Ovary (tissue), 9 donors: ENCODE data around the gene GRAMD4. TPM values are rescaled to one million over a fixed set of nuclear protein-coding genes. Genes with fewer than 3 reads are reported as not detected.

Experiments used
- DNase-seq, 5 donors: peaks; one replicate each; pipeline ENCODE4 v3.0.0-alpha.2; 2019 to 2020
- H3K27ac ChIP-seq, 2 donors: fragments of 200-600 bp; one replicate each; pipeline versions ENCODE4 v1.5.1 to v1.8.0; 2019 to 2022
- H3K27me3 ChIP-seq: fragments of 200-600 bp; one replicate; pipeline ENCODE4 v1.8.0; 2022
- H3K36me3 ChIP-seq: fragments of 200-600 bp; sonication (generic); one replicate; pipeline ENCODE4 v1.5.1; 2019
- H3K4me1 ChIP-seq: one replicate; pipeline ENCODE4 v1.8.1; 2013; ENCODE audit warnings: mild to moderate bottlenecking, moderate library complexity; ENCODE audit not compliant: insufficient read depth
- H3K4me3 ChIP-seq: fragments of 200-600 bp; sonication (generic); one replicate; pipeline ENCODE4 v1.5.1; 2017
- H3K9me3 ChIP-seq, 2 donors: fragments of 200-600 bp in 1 of 2; sonication (generic) in 1 of 2; one replicate each; pipeline versions ENCODE4 v1.5.1 to v1.8.1; 2013 to 2019; ENCODE audit warnings: mild to moderate bottlenecking in 1 of 2, moderate library complexity in 1 of 2
- CTCF ChIP-seq, 3 donors: fragments of 450-650 bp in 2 of 3; fragments of 200-600 bp in 1 of 3; IDR thresholded peaks; one replicate each; pipeline versions ENCODE4 v1.5.1 to v1.8.0; 2016 to 2022; ENCODE audit warnings: antibody characterized with exemption in 3 of 3, mild to moderate bottlenecking in 1 of 3
- EP300 ChIP-seq: sonication (generic); formaldehyde crosslinking; IDR thresholded peaks from one replicate; pipeline ENCODE4 v1.6.1; 2017; ENCODE audit warnings: antibody characterized with exemption
- POLR2A ChIP-seq: fragments of 450-650 bp; IDR thresholded peaks from one replicate; pipeline ENCODE4 v1.6.1; 2017; ENCODE audit warnings: antibody characterized with exemption, mild to moderate bottlenecking, moderate library complexity
- WGBS, 3 donors: extraction: QIAGEN DNeasy Blood & Tissue Kit in 1 of 3; methylation state at CpG; one replicate each; pipeline versions ENCODE4 v1.1.5 to v1.1.7; 2013 to 2017; 5-methylcytosine and 5-hydroxymethylcytosine counted together
- intact Hi-C, 4 donors: fragments of 100-400 bp; cut with DNase I; formaldehyde crosslinking; loops; one replicate each; pipeline versions ENCODE4 v1.11.0 to v1.15.1; 2022 to 2023
- polyA plus RNA-seq, 2 donors: library from polyadenylated mRNA; stranded (reverse); fragments of 200-250 nt in 1 of 2; fragments of 350-450 nt in 1 of 2; fragmentation: Illumina TruSeq in 1 of 2; extraction: RNeasy Lipid Tissue Mini Kit (QIAGEN cat#74804) in 1 of 2; gene quantifications; one replicate each; pipeline ENCODE4 v1.2.3, GENCODE V29; 2013 to 2014
- total RNA-seq, 7 donors: library from RNA; depleted of rRNA in 2 of 7; stranded (reverse); fragments of >200 nt in 2 of 7; fragmentation: NEBNext Ultra II Directional in 3 of 7; extraction: Animal tissue kit (Norgen Biotek cat#: 25700) in 3 of 7; gene quantifications; one replicate each; pipeline versions ENCODE4 v1.1.0 to v1.2.4, GENCODE V29; 2016 to 2023
- donor health status: DM: no; HTN: no; CAD: no; lungs with moderate emphysema.
- donor health status: DM: no; HTN: no; CAD: no.
- donor health status: Bipolar disorder and iron deficiency.
- donor health status: DM: yes; HTN: yes; CAD: no.
- donor health status: DM: no; HTN: no; CAD: no.
- donor health status: DM: yes; HTN: yes; CAD: no.

Gene GRAMD4
- total and polyA plus RNA-seq, 9 donors: 6.2 to 40.4 (median 27.8) TPM

GRCh38 chr22:46582281-46582933, 37.8 kb upstream of the GRAMD4 start:
- DNase-seq: no peak
- 90 to 91% (median 90%) methylated on average over 14 of the region's 14 CpGs for WGBS, 3 donors
- intact Hi-C loops: no loop called here
- TF ChIP-seq CTCF (IDR thresholded peaks at IDR 0.05) (no peak), POLR2A (no peak), EP300 (no peak)
- Histone ChIP-seq H3K4me1 (peaks cover 9% of the 10 kb centered on the region), H3K36me3 (no peaks in the 10 kb centered on the region), H3K27ac (no peak overlapping the region), H3K9me3 (no peaks in the 10 kb centered on the region), H3K27me3 (no peaks in the 10 kb centered on the region), H3K4me3 (no peak overlapping the region)

- Histone ChIP-seq H3K4me3 (no peak overlapping the region), H3K27ac (no peak overlapping the region), H3K36me3 (no peaks in the 10 kb centered on the region), H3K4me1 (peaks cover 2% of the 10 kb centered on the region), H3K27me3 (no peaks in the 10 kb centered on the region), H3K9me3 (no peaks in the 10 kb centered on the region)
- no peak for DNase-seq
- intact Hi-C loops: no loop called here
- TF ChIP-seq CTCF (IDR thresholded peaks at IDR 0.05) (no peak), POLR2A (no peak), EP300 (no peak)
- 93 to 98% (median 96%) methylated on average over 11 of the region's 11 CpGs for WGBS, 3 donors
Measured at GRCh38 chr22:46583571-46583970, 36.6 kb upstream of the GRAMD4 start.

- peak in 1 of 5 donors; percentile 21 for DNase-seq
- Histone ChIP-seq H3K36me3 (no peaks in the 10 kb centered on the region), H3K27me3 (no peaks in the 10 kb centered on the region), H3K9me3 (no peaks in the 10 kb centered on the region), H3K4me1 (peaks cover 2% of the 10 kb centered on the region), H3K27ac (no peak overlapping the region), H3K4me3 (no peak overlapping the region)
- TF ChIP-seq EP300: no peak
- no peak for TF ChIP-seq CTCF (IDR thresholded peaks at IDR 0.05)
- no peak for TF ChIP-seq POLR2A
- intact Hi-C loops: no loop called here
- 57 to 69% (median 63%) methylated on average over 42 to 43 of the region's 43 CpGs for WGBS, 3 donors
Measured at GRCh38 chr22:46584081-46584921, 35.9 kb upstream of the GRAMD4 start.

GRCh38 chr22:46585340-46586122, 34.7 kb upstream of the GRAMD4 start:
- DNase-seq: no peak
- 93 to 96% (median 96%) methylated on average over 19 of the region's 19 CpGs for WGBS, 3 donors

More at GRCh38 chr22:46585340-46586122, 34.7 kb upstream of the GRAMD4 start:
- no peaks in the 10 kb centered on the region for H3K9me3 ChIP-seq
- H3K27ac ChIP-seq: no peak overlapping the region
- TF ChIP-seq EP300 (no peak), CTCF (IDR thresholded peaks at IDR 0.05) (no peak), POLR2A (no peak)
- peaks cover 2% of the 10 kb centered on the region for H3K4me1 ChIP-seq
- no peaks in the 10 kb centered on the region for H3K27me3 ChIP-seq
- intact Hi-C loops: no loop called here
- H3K4me3 ChIP-seq: no peak overlapping the region
- H3K36me3 ChIP-seq: no peaks in the 10 kb centered on the region
